HG02870 (cell line): Measurements from ENCODE around the gene OSBP2.
A peak's percentile ranks its signal among the peaks of the same experiment; 100 is the strongest.
"Not testable (repeated sequence)": the region's sequence is repeated elsewhere in the genome, so short reads cannot be mapped to it uniquely, and the experiment has no call there.

Experiments used
- ATAC-seq: cut with Tn5 transposase; IDR thresholded peaks from one replicate; pipeline ENCODE4 v1.9.1; 2021; ENCODE audit warnings: mild to moderate bottlenecking, moderate library complexity; ENCODE audit not compliant: unreplicated experiment

The OSBP2 gene

DNA sequence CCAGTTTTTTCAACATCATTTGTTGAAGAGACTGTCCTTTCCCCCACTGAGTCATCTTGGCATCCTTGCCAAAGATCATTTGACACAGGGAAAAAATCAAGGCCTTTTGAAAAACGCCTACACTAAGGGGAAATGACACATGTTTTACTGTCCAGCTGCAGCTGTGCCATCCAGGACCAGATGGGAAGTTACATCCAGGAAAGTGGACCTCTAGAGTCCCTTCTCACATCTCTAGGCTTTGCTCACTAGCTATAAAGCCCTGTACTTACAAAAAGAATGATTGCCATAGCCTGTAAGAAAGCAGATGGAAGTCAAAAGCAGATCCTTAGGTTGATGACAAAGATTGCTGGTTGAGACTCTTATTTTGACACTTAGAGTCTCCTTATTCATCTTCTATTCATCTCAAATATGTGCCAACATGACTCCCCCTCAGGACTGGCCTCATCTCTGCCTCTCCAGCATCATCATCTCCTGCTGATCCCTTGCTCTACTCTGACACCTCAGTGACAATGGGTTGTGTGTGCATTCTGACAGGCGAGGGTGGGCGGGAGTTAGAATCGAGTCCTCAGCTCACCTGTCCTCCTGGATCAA, 22.8 kb downstream of the OSBP2 start:
- no peak for ATAC-seq

DNA sequence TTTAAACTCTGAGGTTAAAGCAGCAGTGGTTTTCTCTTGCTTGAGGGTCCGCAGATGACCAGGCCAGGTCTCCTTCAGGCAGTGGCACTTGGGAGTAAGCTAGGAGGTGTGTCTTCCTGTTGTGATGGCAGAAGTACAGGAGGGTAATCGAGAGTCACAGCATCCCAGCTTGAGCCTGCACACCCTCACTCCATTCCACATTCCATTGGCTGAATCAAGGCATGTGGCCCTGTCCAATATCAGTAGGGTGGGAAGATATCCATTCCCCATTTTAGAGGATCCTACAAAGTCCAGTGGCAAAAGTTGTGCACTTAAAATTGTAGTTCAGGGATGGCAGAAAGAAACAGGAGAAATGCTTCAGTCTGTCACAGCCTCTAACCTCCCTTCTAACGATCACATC, 23.3 kb downstream of the OSBP2 start:
- no peak for ATAC-seq

DNA sequence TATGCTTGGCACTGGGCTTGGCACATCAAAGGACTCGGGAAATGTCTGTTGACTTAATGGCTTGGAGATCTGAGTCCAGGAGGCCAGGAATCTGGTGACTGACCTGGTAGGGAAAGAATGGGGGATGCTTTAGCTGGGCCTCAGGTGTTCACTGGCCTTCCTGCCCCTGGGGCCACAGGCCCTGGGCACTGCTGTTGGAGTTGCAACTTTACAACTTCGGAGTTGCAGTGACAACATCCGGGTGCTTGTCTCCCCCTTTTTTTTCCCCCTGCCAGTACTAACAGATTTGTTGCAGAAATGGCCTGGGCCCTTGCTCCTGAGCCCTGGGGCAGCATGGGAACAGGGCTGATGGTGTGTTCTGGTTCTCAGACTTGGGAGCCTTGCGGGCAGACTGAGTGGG, 23.8 kb downstream of the OSBP2 start:
- no peak for ATAC-seq

DNA sequence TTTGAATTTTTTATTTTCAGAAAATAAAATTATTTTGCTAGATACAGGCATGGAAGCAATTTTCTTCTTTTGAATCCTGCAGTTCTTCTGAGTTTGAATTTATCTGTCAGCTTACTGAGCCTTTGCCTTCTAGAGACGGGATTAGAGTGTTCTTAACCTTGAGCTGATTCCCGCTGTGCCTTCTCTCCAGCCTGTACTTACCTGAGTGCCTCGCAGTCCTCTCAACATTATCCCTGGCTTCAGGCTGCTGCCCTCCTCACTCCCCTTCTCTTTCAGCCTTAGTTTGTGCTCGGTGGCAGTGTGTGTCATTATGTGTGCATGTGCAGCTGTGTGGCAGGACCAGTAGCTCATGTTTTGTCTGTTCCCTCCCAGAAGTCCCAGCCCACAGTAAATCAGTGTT, 24.3 kb downstream of the OSBP2 start:
- no peak for ATAC-seq

DNA sequence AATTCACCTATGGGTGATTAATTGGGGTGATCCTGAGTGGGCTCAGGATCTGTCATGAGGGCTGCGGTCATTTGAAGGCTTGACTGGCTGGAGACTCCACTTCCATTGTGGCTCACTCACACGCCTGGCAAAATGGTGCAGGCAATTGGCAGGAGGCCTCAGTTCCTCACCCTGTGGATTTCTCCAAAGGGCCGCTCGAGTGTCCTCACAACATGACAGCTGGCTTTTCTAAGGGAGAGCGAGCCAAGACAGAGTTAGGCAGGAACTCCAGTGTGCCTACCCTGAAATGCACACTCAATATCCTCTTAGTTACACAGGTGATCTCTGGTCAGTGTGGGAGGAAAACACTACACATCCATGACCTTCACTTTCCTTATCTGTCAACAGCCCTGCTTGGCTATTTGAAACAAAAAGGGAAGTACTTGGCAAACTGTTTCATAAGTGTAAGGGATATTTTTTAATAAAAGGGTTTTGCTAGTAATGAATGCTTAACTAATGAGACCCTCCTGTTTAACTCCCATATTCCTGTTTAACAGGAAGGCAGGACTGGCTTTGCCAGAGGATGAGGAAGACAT, 25.7 kb downstream of the OSBP2 start:
- ATAC-seq = no peak

DNA sequence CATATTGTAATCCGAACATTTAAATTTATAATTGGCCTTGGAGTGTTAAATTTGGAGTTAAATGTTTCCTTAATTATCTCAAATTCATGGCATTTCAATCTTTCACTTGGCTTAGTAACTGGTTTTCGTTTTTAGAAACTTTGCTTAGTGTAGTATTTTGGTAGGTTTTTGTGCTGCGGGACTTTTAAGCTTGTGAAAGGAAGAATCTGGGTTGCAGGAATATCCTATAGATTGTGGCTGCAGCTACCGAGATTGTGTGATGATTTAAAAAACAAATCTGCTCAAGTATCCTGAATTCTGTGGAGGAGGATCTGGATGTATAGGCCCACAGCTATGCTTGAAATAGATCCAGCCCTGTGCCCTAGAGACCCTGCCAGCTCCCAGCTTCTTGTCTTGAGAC, 27.1 kb downstream of the OSBP2 start:
- ATAC-seq = no peak

DNA sequence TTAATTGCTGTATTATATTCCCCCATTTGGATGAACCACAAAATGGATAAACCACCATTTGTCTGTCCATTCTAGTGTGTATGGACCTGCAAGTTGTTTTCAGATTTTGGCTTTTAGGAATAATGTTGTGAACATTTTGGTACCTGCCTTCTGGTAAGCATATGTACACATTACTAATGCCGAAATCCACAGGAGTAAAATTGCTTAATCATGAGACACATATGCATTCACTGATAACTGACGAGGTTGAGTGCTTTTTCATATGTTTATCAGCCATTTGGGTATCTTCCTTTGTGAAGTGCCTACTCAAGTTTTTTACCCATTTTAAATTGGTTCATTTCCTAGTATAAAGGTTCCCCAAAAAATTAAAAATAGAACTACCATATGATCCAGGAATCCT, 34.2 kb downstream of the OSBP2 start:
- ATAC-seq = no peak

DNA sequence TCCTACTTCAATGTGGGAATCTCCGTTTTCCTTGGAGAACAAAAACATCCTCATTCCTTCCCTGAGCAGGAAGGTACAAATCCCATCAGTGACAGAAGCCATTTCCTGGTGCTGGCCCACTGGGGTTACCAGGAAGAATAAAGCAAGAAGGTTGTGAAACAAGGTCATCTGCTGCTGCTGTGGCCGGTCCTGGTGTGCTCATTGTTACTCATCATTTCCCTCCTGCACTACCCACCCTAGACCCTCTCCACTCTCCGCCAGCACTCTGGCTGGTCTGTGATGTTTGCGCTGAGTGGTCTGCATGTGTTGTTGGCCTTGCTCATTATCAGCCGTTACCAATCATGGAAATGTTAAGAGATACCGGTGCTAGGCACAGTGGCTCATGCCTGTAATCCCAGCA, 37.0 kb downstream of the OSBP2 start:
- no peak for ATAC-seq

DNA sequence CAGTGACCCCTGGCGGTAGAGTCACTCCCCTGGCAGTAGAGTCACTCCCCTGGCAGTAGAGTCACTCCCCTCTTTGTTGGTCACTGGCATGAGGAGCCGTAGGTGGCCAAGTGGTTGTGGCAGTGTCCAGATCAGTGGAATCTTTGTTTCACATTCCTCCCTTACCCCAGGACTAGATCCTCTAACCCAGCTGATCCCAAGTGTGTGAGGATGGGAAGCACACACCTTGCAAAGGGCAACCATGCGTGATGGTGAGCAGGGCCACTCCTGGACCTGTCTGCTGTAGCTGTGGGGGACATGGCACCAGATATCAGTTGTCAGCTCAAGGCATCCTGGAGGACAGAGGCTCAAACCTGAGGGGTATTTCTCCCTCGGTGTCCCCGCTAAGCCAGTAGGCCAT, 37.8 kb downstream of the OSBP2 start:
- no peak for ATAC-seq

DNA sequence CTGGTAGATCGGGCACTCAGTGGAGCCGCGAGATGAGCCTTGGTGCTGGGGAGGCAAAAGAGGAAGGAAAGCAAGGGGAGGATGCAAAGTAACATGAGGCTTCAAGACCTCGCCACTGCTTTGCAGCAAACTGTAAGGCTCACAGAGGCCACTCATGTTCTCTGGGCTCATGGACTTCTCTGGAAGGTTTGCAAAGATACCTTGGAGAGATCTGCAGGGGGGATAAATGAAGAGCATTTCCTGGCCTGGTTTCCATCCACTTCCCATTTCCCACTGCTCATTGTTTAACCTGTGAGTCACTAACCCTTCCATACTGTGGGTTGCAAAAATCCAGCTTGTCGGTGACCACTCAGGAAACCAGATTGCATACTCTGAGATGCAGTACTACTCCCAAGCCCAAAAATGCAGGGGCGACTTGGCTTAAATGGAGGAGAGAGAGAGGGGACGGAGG, 38.5 kb downstream of the OSBP2 start:
- ATAC-seq = no peak

DNA sequence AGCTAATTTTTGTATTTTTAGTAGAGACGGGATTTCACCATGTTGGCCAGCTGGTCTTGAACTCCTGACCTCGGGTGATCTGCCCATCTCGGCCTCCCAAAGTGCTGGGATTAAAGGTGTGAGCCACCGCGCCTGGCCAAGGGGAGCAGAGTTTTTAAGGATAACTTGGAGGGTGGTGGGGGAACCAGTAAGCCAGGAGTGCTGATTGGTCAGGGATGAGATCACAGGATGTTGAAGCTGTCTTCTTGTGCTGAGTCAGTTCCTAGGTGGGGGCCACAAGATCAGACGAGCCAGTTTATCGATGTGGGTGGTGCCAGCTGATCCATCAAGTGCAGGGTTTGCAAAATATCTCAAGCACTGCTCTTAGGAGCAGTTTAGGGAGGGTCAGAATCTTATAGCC, 45.3 kb downstream of the OSBP2 start:
- not testable (repeated sequence) for ATAC-seq

DNA sequence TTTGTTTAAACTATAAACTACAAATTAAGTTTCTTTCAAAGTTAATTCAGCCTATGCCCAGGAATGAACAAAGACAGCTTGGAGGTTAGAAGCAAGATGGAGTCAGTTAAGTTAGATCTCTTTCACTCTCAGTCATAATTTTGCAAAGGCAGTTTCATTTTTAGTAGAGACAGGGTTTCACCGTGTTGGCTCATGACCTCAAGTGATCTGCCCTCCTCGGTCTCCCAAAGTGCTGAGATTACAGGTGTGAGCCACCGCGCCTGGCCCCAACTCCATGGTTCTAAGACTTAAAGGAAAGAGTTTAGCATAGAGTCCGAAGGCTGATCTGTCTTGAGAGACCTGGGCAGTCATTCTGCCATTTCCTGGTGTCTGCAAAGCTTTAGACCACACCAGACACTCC, 45.8 kb downstream of the OSBP2 start:
- ATAC-seq = peak; percentile 62

DNA sequence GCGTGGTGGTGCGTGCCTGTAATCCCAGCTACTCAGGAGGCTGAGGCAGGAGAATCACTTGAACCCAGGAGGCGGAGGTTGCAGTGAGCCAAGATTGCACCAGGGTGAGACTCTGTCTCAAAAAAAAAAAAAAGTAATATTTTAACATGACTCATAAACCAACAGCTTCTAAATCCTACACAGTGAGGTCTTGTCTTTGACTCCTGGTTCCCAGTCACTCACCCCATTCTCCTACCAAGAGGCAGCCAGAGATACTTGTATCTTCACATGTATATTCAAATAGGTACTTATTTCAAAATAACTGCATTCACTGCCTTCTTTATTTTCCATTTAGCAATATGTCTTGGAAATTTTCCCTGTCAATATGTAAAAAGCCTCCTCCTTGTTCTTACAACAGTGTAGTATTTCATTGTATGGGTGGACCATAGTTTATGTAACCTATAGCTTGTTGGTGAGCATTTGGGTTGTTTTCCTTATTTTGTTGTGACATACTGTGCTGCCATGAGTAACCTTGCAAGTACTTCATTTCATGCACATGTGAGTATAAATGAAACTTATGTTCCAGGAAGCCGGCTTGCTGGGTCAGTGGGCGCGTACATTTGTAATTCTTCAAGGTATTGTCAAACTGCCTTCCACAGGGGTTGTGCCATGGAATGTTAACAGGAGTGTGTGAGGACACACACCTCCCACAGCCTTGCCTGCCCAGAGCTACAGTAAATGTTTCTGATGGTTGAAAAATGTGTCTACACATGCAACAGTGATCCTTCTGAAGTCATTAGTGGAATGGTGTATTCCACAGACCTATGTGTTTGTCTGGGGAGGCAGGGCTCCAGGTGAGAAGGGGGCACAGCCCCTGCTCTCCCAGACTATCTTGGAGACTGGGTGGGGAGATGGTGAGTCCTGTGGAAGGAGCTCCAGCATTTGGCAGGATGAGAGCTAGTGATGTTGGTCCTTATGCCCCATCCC, 47.9 kb downstream of the OSBP2 start:
- ATAC-seq = no peak

DNA sequence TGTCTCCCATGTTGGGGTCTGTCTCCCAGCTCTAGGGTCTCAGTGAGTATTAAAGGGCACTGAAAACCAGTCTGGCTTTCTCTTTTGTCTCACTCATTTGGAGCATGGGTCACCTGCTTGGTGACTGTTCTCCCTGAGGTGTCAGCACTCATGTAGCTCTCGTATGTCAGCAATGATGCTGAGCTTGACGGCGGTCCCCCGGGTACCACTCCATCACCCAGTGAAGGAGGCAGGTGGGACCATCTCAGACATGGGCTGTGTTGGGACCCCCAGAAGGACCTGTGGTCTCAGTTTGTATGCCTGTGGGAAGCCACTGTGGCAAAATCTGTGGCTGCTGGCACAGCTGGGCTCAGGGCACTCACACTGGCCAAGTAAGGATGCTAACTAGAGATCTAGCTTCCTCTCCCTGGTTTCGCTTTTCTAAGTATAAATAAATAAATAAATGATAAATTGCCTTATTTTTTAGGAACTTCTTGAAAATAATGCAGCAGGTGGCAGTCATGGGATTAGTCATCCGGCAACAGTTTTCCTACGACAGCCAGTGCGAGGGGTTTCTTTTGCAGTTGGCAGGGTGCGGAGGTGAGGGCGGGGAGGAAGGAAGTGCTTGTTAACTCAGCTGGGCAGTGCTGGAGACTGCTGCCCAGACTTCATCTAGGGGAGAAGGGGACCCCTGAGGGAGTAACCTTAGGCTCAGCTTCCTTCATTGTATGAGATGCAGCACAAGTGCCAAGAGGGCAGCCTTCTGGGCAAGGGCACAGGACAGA, 48.8 kb downstream of the OSBP2 start:
- no peak for ATAC-seq

DNA sequence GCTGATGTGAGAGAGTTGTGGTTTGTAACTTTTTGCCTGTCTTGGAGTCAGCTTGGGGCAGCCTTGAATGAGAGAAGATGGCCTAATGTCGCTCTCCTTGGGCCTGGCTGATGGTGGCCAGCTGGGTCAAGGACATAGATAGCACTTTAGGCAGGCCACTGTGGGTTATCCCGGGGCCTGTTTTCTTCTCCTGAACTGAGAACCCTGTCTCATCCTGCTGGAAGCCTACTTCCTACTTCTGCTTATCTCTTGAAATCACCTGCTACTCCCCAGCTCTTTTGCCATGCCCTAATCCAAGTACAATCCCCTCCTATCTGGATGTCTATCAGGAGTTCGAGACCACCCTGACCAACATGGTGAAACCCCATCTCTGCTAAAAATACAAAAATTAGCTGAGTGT, 49.5 kb downstream of the OSBP2 start:
- ATAC-seq = no peak

DNA sequence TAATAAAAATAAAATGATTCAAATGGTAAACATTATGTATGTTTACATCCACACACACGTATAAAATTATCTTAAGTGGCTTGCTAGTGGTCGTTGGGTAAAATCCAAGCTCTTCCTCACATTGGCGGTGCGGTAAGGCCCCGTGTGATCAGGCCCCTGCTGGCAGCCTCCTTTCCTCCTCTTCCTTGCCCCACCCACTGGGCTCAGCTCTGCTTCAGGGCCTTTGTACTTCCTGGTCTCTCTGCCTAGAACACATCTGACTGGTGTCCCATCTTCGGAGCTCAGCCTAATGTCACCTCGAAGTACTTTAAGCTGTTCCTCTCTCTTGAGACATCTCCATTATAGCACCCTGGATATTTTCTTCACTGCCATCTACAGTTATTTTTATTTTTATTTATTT, 52.8 kb downstream of the OSBP2 start:
- no peak for ATAC-seq

DNA sequence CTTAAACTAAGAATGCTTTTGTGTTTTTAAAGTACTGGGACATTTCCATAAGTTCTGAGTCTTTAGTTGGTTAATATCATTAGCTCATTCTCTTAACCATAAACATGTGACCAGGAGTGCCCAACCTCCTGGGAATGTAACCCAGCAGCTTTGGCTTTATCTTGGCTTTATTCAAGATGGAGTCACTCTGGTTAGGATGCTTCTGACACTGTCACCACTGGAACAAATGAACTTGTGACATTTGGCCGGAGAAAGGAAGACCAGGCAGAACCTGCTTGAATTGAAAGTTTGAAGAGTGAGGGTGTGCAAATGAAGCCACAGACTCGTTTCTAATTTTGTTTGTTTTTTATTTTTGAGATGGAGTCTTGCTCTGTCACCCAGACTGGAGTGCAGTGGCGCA, 54.6 kb downstream of the OSBP2 start:
- ATAC-seq = no peak

DNA sequence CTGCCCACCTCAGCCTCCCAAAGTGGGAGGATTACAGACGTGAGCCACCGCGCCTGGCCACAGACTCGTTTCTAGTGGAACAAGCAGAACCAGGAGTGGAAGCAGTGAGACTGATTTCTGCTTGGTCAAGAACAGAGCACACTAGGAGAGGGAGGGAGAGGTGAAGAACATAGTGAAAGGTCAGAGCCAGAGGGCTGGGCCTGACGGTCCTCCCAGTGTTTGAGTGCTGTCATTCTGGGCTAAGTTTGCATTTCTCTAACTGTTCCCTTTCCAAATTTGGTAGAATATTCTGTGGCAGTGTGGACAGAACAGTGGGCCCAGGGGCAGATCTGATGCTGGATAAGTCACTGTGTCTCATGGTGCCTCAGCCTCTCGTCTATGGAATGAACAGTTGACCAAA, 55.2 kb downstream of the OSBP2 start:
- no peak for ATAC-seq

DNA sequence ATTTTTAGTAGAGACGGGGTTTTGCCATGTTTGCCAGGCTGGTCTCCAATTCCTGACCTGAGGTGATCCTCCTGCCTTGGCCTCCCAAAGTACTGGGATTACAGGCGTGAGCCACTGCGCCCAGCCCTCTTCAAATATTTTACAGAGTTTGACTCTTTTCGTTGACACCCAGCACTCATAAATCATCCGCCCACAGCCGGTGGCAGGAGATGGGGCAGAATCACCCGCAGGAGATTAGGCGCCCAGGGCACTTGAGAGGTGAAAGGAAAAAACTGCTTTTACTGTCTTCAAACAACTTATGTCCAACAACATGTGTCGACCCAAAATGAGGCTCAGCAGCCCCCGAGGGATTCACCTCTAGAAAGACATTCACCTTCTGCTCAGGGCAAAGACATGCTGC, 56.9 kb downstream of the OSBP2 start:
- no peak for ATAC-seq

DNA sequence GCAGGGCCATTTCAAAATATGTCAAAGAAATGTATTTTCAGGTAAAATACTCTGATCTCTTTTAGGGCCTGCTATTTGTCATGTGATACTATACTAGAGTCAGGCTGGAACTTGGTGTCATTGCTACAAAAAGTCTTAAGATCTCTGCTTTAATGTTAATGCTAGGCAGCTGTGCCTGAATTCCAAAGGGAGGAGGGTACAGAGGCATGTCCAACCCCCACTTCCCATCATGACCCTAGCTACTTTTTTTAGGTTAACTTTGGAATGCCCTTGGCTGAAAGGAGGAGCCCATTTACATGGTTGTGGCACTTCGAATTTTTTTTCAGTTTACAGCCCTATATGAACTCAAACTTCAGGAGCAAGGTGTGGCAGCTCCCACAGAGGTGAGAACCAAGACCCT, 58.1 kb downstream of the OSBP2 start:
- ATAC-seq = no peak

DNA sequence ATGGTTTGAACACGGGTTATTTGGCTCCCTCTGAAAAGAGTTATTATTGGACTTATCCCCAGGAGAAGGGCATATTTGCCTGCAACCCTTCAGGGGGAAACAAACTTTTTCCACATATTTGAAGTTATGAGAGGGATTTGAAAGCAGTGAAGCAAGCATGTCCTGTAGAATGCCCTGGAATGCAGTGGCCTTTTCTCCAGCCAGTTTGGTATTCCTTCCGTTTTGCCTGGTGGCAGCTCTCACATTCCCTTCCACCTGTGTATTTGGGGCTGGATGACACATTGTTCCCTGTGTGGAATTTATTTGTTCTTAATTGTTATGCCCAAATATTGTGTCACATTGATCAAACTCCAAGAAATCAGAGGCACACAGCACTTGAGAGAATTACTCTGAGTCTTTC, 59.0 kb downstream of the OSBP2 start:
- ATAC-seq = no peak
